Osteocyte (in vitro differentiated cells): ENCODE measurements around the gene RASSF10. TPM values are rescaled to one million over a fixed set of nuclear protein-coding genes. Genes with fewer than 3 reads are reported as not detected.

Experiments used
- DNase-seq: peaks from one replicate; pipeline ENCODE4 v3.0.0; 2021; ENCODE audit warnings: mixed read lengths; ENCODE audit not compliant: unreplicated experiment; ENCODE audit errors: extremely low spot score
- H3K27ac Mint-ChIP-seq: one replicate; pipeline ENCODE4 v1.8.0; 2021; ENCODE audit warnings: mild to moderate bottlenecking, mixed read lengths; ENCODE audit not compliant: unreplicated experiment
- H3K27me3 Mint-ChIP-seq: one replicate; pipeline ENCODE4 v1.8.0; 2021; ENCODE audit warnings: mixed read lengths; ENCODE audit not compliant: unreplicated experiment
- H3K36me3 Mint-ChIP-seq: one replicate; pipeline ENCODE4 v1.8.0; 2021; ENCODE audit warnings: mixed read lengths; ENCODE audit not compliant: unreplicated experiment
- H3K4me1 Mint-ChIP-seq: one replicate; pipeline ENCODE4 v1.8.0; 2021; ENCODE audit warnings: mixed read lengths; ENCODE audit not compliant: unreplicated experiment
- H3K4me3 Mint-ChIP-seq: one replicate; pipeline ENCODE4 v1.8.0; 2021; ENCODE audit warnings: mild to moderate bottlenecking, moderate library complexity, mixed read lengths; ENCODE audit not compliant: unreplicated experiment
- H3K9me3 Mint-ChIP-seq: one replicate; pipeline ENCODE4 v1.8.0; 2021; ENCODE audit warnings: mixed read lengths; ENCODE audit not compliant: unreplicated experiment
- total RNA-seq: library from RNA; stranded (reverse); gene quantifications from 2 replicates; pipeline ENCODE4 v1.2.1, GENCODE V29; 2021
- TF ChIP-seq, protein P1 (sequence below): fragments of 200-600 bp; sonication (generic); IDR thresholded peaks from 2 replicates; pipeline ENCODE4 v1.5.0; 2021; ENCODE audit warnings: antibody characterized with exemption, mild to moderate bottlenecking, moderate library complexity

RASSF10 gene
- total RNA-seq, 1 donor from 2014 or later: not detected

DNA sequence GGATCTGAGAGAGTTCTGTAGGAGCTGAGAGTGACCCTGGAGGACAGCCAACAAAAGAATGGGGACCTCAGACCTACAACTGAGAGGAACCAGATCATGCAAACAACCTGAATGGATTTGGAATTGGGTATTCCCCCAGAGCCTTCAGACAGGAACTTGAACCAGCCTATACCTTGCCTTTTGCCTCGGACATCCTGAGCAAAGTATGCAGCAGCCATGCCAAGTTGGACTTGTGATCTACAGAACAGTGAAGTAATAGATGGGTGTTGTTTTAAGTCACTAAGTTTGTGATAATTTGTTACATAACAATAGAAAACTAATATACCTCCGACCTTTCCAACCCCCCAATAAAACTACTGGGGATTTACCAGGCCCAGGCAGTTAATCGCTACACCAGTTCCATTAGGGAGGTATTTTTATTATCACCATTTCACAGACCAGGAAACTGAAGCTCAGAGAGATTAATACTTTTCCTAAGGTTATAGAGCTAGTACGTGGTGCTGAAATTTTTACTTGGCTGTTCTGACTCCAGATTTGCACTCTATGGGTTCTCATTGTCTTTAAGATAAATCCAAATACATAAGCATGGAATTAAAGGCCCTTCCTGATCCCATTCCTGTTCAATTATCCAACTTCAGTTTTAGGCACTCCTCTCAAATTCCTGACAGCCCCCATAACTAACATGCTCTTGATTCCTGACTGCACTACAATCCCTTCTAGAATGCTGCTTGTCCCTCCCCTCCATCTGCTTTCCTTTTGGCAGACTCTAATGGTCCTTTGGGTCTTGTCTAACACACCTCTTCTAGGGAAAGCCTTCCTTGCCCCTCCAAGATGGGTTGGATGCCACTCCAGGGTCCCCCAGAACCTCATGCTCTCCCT lies 1.7 kb upstream of the RASSF10 start:
- peaks cover 3% of the 10 kb centered on the region for H3K9me3 Mint-ChIP-seq
- DNase-seq: no peak
- peaks cover 7% of the 10 kb centered on the region for H3K4me1 Mint-ChIP-seq
- H3K27me3 Mint-ChIP-seq: peaks cover 83% of the 10 kb centered on the region
- no peak overlapping the region for H3K4me3 Mint-ChIP-seq
- TF ChIP-seq, protein P1, sequence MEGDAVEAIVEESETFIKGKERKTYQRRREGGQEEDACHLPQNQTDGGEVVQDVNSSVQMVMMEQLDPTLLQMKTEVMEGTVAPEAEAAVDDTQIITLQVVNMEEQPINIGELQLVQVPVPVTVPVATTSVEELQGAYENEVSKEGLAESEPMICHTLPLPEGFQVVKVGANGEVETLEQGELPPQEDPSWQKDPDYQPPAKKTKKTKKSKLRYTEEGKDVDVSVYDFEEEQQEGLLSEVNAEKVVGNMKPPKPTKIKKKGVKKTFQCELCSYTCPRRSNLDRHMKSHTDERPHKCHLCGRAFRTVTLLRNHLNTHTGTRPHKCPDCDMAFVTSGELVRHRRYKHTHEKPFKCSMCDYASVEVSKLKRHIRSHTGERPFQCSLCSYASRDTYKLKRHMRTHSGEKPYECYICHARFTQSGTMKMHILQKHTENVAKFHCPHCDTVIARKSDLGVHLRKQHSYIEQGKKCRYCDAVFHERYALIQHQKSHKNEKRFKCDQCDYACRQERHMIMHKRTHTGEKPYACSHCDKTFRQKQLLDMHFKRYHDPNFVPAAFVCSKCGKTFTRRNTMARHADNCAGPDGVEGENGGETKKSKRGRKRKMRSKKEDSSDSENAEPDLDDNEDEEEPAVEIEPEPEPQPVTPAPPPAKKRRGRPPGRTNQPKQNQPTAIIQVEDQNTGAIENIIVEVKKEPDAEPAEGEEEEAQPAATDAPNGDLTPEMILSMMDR: no peak
- no peaks in the 10 kb centered on the region for H3K36me3 Mint-ChIP-seq
- H3K27ac Mint-ChIP-seq: no peak overlapping the region

DNA sequence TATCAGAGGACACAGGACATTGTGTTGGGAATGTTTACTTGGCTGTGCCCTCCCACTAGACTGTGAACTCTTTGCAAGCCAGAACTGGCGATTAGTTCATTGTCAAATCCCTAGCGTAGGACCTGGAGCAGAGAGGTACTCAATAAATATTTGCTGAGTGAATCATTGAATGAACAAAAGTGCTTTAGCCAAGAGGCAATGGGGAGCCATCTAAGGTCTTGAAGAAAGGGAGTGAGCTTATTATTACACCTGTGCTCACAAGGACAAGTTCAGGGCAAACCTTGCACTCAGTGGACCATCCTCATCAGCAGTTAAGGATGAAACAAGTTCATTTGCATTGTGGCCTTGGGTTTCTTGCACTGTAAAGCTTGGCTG lies 1.1 kb upstream of the RASSF10 start:
- H3K27me3 Mint-ChIP-seq: peaks cover 83% of the 10 kb centered on the region

GRCh38 chr11:13009476-13009920 lies 382 bp downstream of the RASSF10 start:
- Mint-ChIP-seq H3K4me1 (peaks cover 7% of the 10 kb centered on the region), H3K27me3 (peaks cover 85% of the 10 kb centered on the region), H3K27ac (no peak overlapping the region), H3K9me3 (peaks cover 3% of the 10 kb centered on the region), H3K36me3 (no peaks in the 10 kb centered on the region), H3K4me3 (peak overlapping the region; percentile 45)
- no peak for DNase-seq
- TF ChIP-seq, protein P1: no peak

More for the DNA sequence above, 1.1 kb upstream of the RASSF10 start:
- TF ChIP-seq, protein P1: no peak
- H3K4me3 Mint-ChIP-seq: no peak overlapping the region
- peaks cover 3% of the 10 kb centered on the region for H3K9me3 Mint-ChIP-seq
- no peak overlapping the region for H3K27ac Mint-ChIP-seq
- H3K36me3 Mint-ChIP-seq: no peaks in the 10 kb centered on the region
- peaks cover 7% of the 10 kb centered on the region for H3K4me1 Mint-ChIP-seq
- DNase-seq: no peak

- Mint-ChIP-seq H3K4me3 (no peak overlapping the region), H3K36me3 (no peaks in the 10 kb centered on the region), H3K4me1 (peaks cover 7% of the 10 kb centered on the region), H3K27ac (no peak overlapping the region), H3K9me3 (peaks cover 3% of the 10 kb centered on the region), H3K27me3 (peaks cover 86% of the 10 kb centered on the region)
- TF ChIP-seq, protein P1: no peak
- no peak for DNase-seq
Observed at GRCh38 chr11:13009921-13010748, 1.0 kb downstream of the RASSF10 start.
